Subcutaneous adipose tissue (tissue), 4 donors: Measurements from ENCODE around the gene ATXN7L1. TPM values are rescaled to one million over a fixed set of nuclear protein-coding genes. Genes with fewer than 3 reads are reported as not detected.

Source experiments
- total RNA-seq, 4 donors: library from RNA; depleted of rRNA; stranded (reverse); fragments of >200 nt; gene quantifications; one replicate each; pipeline ENCODE4 v1.1.0, GENCODE V29; 2016
- TF ChIP-seq, protein P1 (sequence below): fragments of 450-650 bp; IDR thresholded peaks from one replicate; pipeline ENCODE4 v1.5.1; 2016; ENCODE audit warnings: low read depth, mild to moderate bottlenecking, control low read depth, antibody characterized with exemption, moderate library complexity

Gene ATXN7L1
- total RNA-seq, 4 donors from 2014 or later, result 11.5 to 29.2 (median 13.3) TPM

DNA sequence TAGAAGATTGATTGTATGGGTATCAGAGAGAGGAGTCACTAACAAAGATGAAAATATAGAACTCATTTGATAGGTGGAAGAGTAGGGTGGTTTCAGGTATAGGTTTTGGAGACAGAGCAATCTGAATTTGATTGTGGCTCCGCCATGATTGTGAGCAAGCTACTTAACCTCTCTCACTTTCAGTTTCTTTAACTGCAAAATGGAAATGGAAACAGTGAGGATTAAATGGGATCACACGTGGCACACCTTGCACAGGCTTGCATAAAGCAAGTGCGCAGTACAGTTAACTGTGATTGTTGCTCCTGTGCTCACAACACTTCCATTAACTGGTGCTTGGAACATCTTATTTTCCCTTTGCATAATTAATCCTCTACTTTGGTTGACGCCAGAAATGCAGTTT, 54.9 kb downstream of the ATXN7L1 start:
- TF ChIP-seq, protein P1, sequence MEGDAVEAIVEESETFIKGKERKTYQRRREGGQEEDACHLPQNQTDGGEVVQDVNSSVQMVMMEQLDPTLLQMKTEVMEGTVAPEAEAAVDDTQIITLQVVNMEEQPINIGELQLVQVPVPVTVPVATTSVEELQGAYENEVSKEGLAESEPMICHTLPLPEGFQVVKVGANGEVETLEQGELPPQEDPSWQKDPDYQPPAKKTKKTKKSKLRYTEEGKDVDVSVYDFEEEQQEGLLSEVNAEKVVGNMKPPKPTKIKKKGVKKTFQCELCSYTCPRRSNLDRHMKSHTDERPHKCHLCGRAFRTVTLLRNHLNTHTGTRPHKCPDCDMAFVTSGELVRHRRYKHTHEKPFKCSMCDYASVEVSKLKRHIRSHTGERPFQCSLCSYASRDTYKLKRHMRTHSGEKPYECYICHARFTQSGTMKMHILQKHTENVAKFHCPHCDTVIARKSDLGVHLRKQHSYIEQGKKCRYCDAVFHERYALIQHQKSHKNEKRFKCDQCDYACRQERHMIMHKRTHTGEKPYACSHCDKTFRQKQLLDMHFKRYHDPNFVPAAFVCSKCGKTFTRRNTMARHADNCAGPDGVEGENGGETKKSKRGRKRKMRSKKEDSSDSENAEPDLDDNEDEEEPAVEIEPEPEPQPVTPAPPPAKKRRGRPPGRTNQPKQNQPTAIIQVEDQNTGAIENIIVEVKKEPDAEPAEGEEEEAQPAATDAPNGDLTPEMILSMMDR, result no peak

DNA sequence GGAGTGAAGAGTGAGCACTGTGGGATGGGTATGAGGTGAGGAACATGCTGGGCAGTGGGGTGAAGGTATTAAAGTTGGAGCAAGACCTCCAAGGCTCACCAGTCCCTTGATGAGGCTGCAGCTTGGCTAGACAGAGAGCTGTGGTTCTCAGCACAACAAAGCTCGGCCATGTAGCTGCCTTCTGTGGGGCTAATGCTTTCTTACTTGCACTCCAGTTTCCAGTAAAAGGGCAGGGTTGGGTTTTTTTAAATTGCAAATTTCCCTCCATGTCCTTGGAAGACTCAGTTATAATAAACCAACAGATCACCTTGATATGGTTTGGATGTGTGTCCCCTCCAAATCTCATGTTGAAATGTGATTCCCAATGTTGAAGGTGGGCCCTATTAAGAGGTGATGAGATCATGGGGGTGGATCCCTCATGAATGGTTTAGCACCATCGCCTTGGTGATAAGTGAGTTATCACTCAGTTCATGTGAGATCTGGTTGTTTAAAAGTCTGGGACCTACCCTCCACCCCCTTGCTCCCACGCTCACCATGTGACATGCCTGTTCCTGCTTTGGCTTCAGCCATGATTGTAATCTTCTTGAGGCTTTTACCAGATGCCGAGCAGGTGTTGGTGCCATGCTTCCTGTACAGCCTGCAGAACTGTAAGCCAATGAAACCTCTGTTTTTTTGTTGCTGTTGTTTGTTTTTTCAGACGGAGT, 55.9 kb downstream of the ATXN7L1 start:
- TF ChIP-seq, protein P1, result no peak

DNA sequence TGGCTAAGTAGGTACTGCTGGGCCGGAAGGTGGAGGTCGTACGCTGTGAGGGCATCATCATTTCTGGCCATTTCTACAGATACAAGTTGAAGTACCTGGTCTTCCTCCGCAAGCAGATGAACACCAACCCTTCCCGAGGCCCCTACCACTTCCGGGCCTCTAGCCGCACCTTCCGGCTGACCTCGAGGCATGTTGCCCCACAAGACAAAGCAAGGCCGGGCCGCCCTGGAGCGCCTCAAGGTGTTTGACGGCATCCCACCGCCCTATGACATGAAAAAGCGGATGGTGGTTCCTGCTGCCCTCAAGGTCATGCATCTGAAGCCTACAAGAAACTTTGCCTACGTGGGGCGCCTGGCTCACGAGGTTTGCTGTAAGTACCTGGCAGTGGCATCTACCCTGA, 56.8 kb downstream of the ATXN7L1 start:
- TF ChIP-seq, protein P1, result no peak

DNA sequence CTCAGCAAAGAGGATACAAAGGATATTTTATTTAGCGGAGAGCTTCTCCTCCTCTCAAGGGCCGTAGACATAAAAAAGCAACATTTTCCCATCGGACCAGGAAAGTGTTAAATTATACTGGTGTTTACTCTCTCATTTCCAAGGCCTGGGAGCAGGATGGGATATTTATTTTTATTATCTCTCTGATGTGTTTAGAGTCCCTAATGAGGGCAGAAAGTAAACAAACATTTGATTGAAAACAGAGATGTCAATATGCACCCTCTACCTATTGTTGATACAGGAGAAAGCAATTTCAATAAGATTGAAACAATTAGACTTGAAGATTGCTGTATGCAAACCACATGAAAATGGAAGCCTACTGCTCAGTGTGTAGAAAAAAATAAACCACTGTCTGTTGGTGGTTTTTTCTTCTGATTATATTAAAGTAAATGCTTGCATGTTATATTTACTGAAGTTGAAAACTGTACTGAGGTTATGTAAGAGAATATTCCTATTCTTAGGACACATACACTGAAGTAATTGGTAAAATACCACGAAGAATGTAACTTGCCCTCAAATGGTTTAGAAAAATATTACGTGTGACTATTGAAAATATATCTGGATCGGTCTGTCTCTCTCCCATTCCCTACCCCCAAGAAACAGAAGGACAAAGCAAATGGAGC, 59.3 kb downstream of the ATXN7L1 start:
- TF ChIP-seq, protein P1, result no peak

DNA sequence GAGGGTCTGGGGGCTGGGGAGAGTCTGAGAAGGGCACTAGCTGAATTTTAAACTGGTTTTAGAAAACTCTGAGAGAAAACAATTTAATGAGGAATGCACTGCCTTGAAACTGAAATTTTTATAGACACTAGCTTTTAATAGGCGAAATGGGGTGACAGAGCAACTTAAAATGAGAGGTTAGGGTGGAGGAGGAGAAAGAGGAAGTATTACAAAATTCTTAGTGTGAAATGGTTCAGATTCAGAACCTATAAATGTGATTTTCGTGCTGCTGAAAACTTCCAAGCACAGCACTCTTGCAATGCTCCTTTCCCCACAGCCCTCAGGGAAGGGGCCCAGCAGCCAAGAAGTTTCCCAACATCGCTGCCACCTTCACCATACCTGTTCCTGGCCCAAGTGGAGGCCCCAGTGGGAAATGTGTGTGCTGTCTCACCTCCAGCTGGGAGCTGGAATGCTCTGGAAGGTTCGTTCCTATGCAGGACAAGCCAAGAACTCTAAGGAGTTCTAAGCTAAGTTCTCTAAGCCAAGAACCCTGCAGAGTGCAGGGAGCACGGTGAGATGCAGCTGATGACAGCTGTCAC, 60.0 kb downstream of the ATXN7L1 start:
- TF ChIP-seq, protein P1, result no peak

DNA sequence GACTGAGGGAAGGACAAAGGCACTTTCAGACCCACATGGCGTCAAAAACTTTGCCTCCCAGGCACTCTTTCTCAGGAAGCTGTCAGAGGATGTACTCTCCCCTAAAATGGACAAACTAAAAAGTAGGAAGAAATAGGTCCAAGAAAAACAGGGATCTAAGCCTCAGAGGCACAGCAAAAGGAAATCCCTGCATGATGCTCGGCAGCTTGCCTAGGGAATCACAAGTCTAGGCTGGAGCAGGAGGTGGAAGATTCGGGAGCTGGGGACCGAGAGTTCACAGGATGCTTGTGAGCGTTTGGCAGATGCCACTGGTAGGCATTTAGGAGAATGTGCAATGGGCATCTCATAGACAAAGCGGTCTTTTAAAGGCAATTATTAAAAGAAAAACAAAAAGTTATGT, 60.8 kb downstream of the ATXN7L1 start:
- TF ChIP-seq, protein P1, result no peak

DNA sequence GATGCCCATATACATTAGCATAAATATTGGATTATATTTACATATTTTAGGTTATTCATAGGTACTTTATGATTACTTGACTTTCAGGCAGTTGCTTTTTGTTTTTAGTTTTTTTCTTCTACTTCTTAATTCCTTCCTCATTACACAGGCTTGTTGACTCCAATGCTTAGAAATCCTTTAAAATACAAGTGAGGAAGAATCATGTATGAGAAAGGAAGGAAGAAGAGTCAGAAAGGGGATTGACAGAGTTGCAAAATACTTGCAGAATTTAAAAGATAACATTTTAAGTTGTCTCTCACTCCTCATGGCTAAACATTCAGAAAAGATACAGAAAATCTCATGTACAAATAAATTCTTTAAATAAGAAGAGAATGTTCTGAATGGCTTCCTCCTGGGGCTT, 61.9 kb downstream of the ATXN7L1 start:
- TF ChIP-seq, protein P1, result no peak
